GM18511 (cell line): ENCODE data around the gene IGSF22.
"Not testable (repeated sequence)": the region's sequence is repeated elsewhere in the genome, so short reads cannot be mapped to it uniquely, and the experiment has no call there.

Experiments used
- ATAC-seq: cut with Tn5 transposase; IDR thresholded peaks from one replicate; pipeline ENCODE4 v1.9.1; 2021; ENCODE audit warnings: mild to moderate bottlenecking, moderate library complexity; ENCODE audit not compliant: unreplicated experiment

The IGSF22 gene

DNA sequence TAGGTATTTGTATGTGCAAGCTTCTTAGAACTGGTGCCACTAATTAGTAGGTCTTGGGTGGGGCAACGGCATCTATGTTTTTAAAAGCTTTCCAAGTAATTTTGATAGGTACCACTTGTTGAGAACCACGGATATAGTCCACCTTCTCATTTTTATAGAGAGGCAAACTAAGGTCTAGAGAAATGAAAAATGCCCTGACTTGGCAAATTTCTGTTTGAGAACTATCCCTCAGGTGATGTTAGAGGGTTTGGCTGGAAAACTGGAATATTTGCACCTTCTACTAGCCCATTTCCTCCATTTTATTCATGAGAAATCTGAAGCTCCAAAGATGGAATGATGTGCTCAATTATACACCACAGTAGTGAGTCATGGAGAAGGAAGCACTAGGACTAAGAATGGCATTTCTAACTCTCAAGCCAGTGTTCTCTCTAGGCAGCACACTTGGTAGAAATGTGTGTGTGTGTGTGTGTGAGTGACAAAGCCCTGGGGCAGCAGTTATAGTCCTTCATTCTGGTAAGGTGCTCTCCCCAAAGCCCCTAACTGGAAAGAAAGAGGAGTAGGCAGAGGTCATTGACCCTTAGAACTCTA lies 29.3 kb downstream of the IGSF22 start:
- no peak for ATAC-seq

DNA sequence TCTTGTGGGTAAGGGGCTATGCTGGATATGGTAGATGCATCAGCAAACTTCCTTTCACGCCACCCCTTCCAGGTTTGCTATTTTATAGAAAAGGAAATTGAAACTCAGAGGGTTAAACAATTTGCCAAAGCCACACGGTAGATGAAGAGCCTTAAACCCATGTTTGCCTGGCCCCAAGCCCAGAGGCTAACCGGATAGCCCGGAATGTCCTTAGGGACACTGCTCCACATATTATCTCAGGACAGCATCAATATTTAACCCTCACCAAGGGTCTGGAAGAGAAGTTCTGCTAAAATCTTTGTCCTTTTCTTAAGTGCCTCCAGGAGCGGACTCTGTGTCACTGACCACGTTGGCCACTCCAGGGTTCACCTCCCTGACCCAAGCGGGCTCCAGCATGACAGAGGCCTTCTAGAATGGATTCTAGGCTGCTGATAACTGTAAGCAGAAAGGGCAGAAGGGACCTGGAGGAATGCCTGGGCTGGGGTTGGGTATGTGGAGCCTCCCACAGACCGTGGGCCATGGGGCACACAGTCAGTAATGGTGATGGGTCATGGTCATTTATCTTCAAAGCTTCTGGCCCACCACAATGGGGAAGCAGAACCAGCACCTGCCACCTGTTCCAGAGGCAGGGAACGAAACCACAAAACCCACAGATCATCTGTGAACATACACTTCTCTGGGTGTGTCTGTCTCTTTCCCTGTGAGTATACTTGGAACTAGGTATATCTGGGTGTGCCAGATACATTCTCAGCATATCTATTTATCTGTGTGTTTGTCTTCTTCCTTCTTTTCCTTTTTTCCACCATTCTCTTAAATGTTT lies 32.8 kb downstream of the IGSF22 start:
- ATAC-seq = no peak

GRCh38 chr11:18691467-18692140 lies 34.4 kb downstream of the IGSF22 start:
- not testable (repeated sequence) for ATAC-seq

DNA sequence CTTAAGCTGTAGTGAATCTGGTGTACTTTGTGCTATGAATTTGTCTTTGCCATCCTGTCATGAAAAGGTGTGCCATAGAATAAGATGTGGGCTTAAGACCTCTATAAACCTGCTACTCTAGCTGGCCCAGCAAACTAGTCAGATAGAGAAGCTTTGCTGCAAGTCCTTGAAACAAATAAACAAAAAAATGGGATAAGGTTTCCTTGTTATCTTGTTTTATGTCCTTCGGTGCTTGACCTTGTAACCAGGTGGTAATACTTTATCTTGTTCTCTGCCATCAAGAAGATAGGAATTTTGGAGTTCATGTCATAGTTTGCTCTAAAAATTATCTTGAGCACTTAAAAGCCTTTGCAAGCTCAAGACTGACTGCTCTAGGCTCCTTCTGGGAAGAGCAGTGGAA lies 41.7 kb downstream of the IGSF22 start:
- ATAC-seq = no peak

DNA sequence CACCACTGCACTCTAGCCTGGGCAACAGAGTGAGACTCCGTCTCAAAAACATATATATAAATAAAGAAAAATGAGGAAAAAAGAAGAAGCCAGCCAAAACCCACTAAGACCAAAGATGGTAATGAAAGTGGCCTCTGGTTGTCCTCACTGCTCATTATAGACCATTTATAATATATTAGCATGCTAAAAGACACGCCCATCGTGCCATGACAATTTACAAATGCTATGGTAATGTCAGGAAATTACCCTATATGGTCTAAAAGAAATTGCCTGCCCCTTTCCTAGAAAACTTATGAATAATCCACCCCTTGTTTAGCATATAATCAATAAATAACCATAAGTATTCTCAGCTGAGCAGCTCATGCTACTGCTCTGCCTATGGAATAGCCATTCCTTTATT lies 43.5 kb downstream of the IGSF22 start:
- no peak for ATAC-seq

DNA sequence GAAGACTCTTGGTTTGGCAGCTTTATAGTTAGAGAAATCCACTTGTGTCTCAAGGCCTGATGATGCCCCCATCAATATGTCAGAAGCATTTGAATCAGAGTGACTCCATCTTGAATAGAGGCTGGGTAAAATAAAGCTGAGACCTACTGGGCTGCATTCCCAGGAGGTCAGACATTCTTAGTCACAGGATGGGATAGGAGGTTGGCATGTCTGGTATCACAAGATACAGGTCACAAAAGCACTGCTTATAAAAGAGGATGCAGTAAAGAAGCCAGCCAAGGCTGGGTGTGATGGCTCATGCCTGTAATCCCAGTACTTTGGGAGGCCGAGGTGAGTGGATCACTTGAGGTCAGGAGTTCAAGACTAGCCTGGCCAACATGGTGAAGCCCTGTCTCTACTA lies 44.0 kb downstream of the IGSF22 start:
- not testable (repeated sequence) for ATAC-seq

GRCh38 chr11:18677560-18677959 lies 48.4 kb downstream of the IGSF22 start:
- no peak for ATAC-seq

GRCh38 chr11:18676803-18677202 lies 49.2 kb downstream of the IGSF22 start:
- ATAC-seq = no peak

DNA sequence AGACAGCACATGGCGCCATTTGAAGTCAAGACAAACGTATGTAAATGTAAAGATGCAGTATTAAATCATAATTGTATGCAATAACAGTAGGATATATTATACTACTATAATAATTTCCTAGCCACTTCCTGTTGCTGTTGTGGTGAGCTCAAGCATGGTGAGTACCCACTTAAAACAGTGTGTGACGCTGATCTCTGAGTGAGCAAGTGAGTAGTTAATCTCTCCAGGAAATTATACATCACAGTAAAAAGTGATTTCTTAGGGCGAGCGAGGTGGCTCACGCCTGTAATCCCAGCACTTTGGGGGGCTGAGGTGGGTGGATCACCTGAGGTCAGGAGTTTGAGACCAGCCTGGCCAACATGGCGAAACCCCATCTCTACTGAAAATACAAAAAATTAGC lies 53.8 kb downstream of the IGSF22 start:
- not testable (repeated sequence) for ATAC-seq

DNA sequence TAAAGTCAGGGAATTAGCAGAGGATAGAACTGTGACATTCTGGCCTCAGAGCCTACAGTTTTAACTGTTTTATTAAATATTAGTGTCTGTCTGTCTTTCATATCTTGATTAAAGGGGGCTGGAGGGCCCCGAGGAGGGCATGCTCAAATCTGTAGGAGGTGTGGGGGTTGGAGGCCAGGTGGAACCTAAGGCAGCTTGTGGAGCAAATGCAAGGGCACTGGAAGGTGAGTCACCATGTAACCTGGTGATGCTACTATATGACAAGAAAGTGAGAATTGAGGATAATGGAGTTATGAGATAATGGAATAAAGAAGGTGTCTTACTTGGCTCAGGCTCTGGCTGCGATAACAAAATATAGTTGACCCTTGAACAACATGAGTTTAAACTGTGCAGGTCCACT lies 54.7 kb downstream of the IGSF22 start:
- ATAC-seq = no peak

- no peak for ATAC-seq
Measured at GRCh38 chr11:18669711-18670110, 56.3 kb downstream of the IGSF22 start.

GRCh38 chr11:18669219-18669596 lies 56.8 kb downstream of the IGSF22 start:
- no peak for ATAC-seq

DNA sequence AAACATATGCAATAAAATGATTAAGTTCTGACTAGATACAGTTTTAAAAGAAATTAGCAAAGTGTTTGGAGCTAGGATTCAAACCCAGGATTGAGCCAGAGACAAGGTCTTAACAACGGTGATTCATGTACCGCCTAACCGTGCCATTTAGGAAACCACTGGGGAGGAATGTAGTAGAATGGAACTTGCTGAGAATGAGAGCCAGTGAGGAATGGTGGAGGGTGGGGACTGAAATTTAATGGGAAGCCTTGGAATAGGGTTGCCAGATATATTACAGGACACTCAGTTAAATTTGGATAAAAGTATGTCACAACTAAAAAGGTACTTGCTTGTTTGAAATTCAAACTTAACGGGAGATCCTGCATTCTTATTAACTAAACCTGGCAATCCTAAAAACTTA lies 57.9 kb downstream of the IGSF22 start:
- ATAC-seq = no peak

- not testable (repeated sequence) for ATAC-seq
Measured at GRCh38 chr11:18665353-18665872, 60.6 kb downstream of the IGSF22 start.

GRCh38 chr11:18657673-18658072 lies 68.3 kb downstream of the IGSF22 start:
- no peak for ATAC-seq
